HG03135 (cell line): ENCODE data around the gene TTC39B.

ENCODE experiments used
- ATAC-seq: cut with Tn5 transposase; IDR thresholded peaks from one replicate; pipeline ENCODE4 v1.9.1; 2021; ENCODE audit warnings: mild to moderate bottlenecking, moderate library complexity; ENCODE audit not compliant: unreplicated experiment

The TTC39B gene

GRCh38 chr9:15305470-15305869, 1.5 kb downstream of the TTC39B start:
- no peak for ATAC-seq

- no peak for ATAC-seq
Measured at GRCh38 chr9:15304632-15305031, 2.4 kb downstream of the TTC39B start.

- ATAC-seq = no peak
Measured at GRCh38 chr9:15300218-15300617, 6.8 kb downstream of the TTC39B start.

- peak; percentile 86 for ATAC-seq
Measured at GRCh38 chr9:15299374-15299939, 7.6 kb downstream of the TTC39B start.

- no peak for ATAC-seq
Measured at GRCh38 chr9:15298362-15298761, 8.7 kb downstream of the TTC39B start.

GRCh38 chr9:15295761-15296405, 11.1 kb downstream of the TTC39B start:
- peak; percentile 42 for ATAC-seq

- no peak for ATAC-seq
Measured at GRCh38 chr9:15294604-15295003, 12.4 kb downstream of the TTC39B start.

GRCh38 chr9:15293804-15294316, 13.2 kb downstream of the TTC39B start:
- no peak for ATAC-seq

- ATAC-seq = no peak
Measured at GRCh38 chr9:15293084-15293483, 13.9 kb downstream of the TTC39B start.

GRCh38 chr9:15289603-15290002, 17.4 kb downstream of the TTC39B start:
- ATAC-seq = no peak

- ATAC-seq = no peak
Measured at GRCh38 chr9:15287309-15287708, 19.7 kb downstream of the TTC39B start.

- ATAC-seq = no peak
Measured at GRCh38 chr9:15286161-15286821, 20.7 kb downstream of the TTC39B start.

- ATAC-seq = no peak
Measured at GRCh38 chr9:15282567-15283285, 24.3 kb downstream of the TTC39B start.

GRCh38 chr9:15280647-15281046, 26.4 kb downstream of the TTC39B start:
- no peak for ATAC-seq

GRCh38 chr9:15278839-15279238, 28.2 kb downstream of the TTC39B start:
- no peak for ATAC-seq

- ATAC-seq = no peak
Measured at GRCh38 chr9:15278091-15278687, 28.8 kb downstream of the TTC39B start.

GRCh38 chr9:15277400-15278090, 29.5 kb downstream of the TTC39B start:
- no peak for ATAC-seq

GRCh38 chr9:15276328-15276938, 30.6 kb downstream of the TTC39B start:
- ATAC-seq = no peak

GRCh38 chr9:15274425-15274824, 32.6 kb downstream of the TTC39B start:
- ATAC-seq = no peak

- ATAC-seq = no peak
Measured at GRCh38 chr9:15272377-15272928, 34.6 kb downstream of the TTC39B start.
